Mammary epithelial cell (primary cell): ENCODE data around the gene STPG4.
"Not testable (repeated sequence)": the region's sequence is repeated elsewhere in the genome, so short reads cannot be mapped to it uniquely, and the experiment has no call there.

Experiments used
- CTCF ChIP-seq, 2 donors: IDR thresholded peaks in 1 of 2; conservative IDR thresholded peaks in 1 of 2; 2 replicates each; pipeline ENCODE4 v1.5.1; 2011 to 2012; ENCODE audit warnings: inconsistent platforms in 2 of 2, low read length in 2 of 2, mild to moderate bottlenecking in 2 of 2, control low read depth in 1 of 2, low read depth in 1 of 2; ENCODE audit not compliant: insufficient read depth in 1 of 2; ENCODE audit errors: extremely low read depth in 1 of 2
- EZH2 ChIP-seq: IDR thresholded peaks from 2 replicates; pipeline ENCODE4 v1.6.1; 2012; ENCODE audit warnings: low read length, inconsistent platforms, borderline replicate concordance

- TF ChIP-seq CTCF (conservative IDR thresholded peaks at IDR 0.05 in 1 of 2, IDR thresholded peaks at IDR 0.05 in 1 of 2; ENCODE audit: extremely low read depth in 1 of 2, insufficient read depth in 1 of 2, low read depth in 1 of 2, low read length in 2 of 2); EZH2: not testable (repeated sequence)
These were observed 13.8 kb upstream of the STPG4 start for GRCh38 chr2:47168895-47169294.
